NB4 (cell line): ENCODE data around the gene INHBC.

ENCODE experiments used
- DNase-seq: peaks from one replicate; pipeline ENCODE4 v3.0.0; 2010; ENCODE audit warnings: low read depth
- H3K4me3 ChIP-seq: one replicate; pipeline ENCODE4 v1.5.1; 2011; ENCODE audit warnings: mild to moderate bottlenecking, low read depth, low read length, moderate library complexity
- MYC ChIP-seq: IDR thresholded peaks from 2 replicates; pipeline ENCODE4 v1.6.1; 2011; ENCODE audit warnings: low read depth, low read length
- POLR2A ChIP-seq: IDR thresholded peaks from 2 replicates; pipeline ENCODE4 v1.6.1; 2011; ENCODE audit warnings: mild to moderate bottlenecking; ENCODE audit not compliant: insufficient read length; ENCODE audit errors: extremely low read depth
- TF ChIP-seq, protein P1 (sequence below): IDR thresholded peaks from 2 replicates; pipeline ENCODE4 v1.6.1; 2011; ENCODE audit warnings: low read depth, low read length
- TF ChIP-seq, protein P2 (sequence below): IDR thresholded peaks from one replicate; pipeline ENCODE4 v1.5.1; 2012; ENCODE audit warnings: low read depth, low read length

The INHBC gene

DNA sequence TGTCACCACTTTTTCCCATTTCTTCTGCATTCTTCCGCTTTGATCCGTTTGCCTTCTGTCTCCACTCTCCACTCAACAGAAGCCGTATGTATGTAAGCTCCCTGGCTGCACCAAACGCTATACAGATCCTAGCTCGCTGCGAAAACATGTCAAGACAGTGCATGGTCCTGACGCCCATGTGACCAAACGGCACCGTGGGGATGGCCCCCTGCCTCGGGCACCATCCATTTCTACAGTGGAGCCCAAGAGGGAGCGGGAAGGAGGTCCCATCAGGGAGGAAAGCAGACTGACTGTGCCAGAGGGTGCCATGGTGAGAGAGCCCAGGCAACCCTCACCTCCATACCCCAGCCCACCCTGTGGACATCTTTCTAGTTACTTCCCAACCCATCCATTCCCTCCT, 33.3 kb downstream of the INHBC start:
- no peak for DNase-seq
- TF ChIP-seq POLR2A (no peak), MYC (no peak)
- TF ChIP-seq, protein P1, sequence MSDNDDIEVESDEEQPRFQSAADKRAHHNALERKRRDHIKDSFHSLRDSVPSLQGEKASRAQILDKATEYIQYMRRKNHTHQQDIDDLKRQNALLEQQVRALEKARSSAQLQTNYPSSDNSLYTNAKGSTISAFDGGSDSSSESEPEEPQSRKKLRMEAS = no peak
- TF ChIP-seq, protein P2, sequence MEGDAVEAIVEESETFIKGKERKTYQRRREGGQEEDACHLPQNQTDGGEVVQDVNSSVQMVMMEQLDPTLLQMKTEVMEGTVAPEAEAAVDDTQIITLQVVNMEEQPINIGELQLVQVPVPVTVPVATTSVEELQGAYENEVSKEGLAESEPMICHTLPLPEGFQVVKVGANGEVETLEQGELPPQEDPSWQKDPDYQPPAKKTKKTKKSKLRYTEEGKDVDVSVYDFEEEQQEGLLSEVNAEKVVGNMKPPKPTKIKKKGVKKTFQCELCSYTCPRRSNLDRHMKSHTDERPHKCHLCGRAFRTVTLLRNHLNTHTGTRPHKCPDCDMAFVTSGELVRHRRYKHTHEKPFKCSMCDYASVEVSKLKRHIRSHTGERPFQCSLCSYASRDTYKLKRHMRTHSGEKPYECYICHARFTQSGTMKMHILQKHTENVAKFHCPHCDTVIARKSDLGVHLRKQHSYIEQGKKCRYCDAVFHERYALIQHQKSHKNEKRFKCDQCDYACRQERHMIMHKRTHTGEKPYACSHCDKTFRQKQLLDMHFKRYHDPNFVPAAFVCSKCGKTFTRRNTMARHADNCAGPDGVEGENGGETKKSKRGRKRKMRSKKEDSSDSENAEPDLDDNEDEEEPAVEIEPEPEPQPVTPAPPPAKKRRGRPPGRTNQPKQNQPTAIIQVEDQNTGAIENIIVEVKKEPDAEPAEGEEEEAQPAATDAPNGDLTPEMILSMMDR = no peak
- no peak overlapping the region for H3K4me3 ChIP-seq

DNA sequence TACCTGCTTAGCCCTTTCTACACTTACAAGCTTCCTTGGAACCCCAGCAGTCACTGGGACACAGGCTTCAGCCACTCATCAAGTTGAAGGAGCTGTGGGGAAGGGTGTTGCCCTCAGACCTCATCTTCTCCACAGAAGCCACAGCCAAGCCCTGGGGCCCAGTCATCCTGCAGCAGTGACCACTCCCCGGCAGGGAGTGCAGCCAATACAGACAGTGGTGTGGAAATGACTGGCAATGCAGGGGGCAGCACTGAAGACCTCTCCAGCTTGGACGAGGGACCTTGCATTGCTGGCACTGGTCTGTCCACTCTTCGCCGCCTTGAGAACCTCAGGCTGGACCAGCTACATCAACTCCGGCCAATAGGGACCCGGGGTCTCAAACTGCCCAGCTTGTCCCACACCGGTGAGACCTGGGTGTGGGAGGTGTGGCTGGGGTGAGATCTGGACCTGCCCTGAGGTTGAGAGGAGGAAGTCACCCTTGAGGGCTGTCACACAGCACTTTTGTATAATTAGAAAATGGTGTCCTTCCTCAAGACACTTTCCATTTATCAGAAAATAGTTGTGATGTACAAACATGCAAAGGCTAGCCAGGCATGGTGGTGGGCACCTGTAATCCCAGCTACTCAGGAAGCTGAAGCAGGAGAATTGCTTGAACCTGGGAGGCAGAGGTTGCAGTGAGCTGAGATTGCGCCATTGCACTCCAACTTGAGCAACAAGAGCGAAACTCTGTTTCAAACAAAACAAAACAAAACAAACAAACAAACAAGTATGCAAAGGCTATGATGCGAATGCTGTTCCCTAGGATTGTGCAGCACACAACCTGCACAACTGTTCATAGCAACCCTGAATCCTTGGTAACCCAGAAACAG, 34.9 kb downstream of the INHBC start:
- TF ChIP-seq, protein P2 = no peak
- TF ChIP-seq, protein P1 = no peak
- TF ChIP-seq MYC (no peak), POLR2A (no peak)
- no peak overlapping the region for H3K4me3 ChIP-seq
- peak; percentile 51 for DNase-seq

DNA sequence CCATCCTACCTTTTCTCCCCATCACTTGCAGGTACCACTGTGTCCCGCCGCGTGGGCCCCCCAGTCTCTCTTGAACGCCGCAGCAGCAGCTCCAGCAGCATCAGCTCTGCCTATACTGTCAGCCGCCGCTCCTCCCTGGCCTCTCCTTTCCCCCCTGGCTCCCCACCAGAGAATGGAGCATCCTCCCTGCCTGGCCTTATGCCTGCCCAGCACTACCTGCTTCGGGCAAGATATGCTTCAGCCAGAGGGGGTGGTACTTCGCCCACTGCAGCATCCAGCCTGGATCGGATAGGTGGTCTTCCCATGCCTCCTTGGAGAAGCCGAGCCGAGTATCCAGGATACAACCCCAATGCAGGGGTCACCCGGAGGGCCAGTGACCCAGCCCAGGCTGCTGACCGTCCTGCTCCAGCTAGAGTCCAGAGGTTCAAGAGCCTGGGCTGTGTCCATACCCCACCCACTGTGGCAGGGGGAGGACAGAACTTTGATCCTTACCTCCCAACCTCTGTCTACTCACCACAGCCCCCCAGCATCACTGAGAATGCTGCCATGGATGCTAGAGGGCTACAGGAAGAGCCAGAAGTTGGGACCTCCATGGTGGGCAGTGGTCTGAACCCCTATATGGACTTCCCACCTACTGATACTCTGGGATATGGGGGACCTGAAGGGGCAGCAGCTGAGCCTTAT, 35.8 kb downstream of the INHBC start:
- no peak for DNase-seq
- H3K4me3 ChIP-seq = no peak overlapping the region
- no peak for TF ChIP-seq MYC
- TF ChIP-seq, protein P2 = no peak
- TF ChIP-seq POLR2A = no peak
- TF ChIP-seq, protein P1 = no peak

DNA sequence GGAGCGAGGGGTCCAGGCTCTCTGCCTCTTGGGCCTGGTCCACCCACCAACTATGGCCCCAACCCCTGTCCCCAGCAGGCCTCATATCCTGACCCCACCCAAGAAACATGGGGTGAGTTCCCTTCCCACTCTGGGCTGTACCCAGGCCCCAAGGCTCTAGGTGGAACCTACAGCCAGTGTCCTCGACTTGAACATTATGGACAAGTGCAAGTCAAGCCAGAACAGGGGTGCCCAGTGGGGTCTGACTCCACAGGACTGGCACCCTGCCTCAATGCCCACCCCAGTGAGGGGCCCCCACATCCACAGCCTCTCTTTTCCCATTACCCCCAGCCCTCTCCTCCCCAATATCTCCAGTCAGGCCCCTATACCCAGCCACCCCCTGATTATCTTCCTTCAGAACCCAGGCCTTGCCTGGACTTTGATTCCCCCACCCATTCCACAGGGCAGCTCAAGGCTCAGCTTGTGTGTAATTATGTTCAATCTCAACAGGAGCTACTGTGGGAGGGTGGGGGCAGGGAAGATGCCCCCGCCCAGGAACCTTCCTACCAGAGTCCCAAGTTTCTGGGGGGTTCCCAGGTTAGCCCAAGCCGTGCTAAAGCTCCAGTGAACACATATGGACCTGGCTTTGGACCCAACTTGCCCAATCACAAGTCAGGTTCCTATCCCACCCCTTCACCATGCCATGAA, 36.5 kb downstream of the INHBC start:
- TF ChIP-seq POLR2A (no peak), MYC (no peak)
- TF ChIP-seq, protein P1 = no peak
- TF ChIP-seq, protein P2 = no peak
- no peak for DNase-seq
- no peak overlapping the region for H3K4me3 ChIP-seq

DNA sequence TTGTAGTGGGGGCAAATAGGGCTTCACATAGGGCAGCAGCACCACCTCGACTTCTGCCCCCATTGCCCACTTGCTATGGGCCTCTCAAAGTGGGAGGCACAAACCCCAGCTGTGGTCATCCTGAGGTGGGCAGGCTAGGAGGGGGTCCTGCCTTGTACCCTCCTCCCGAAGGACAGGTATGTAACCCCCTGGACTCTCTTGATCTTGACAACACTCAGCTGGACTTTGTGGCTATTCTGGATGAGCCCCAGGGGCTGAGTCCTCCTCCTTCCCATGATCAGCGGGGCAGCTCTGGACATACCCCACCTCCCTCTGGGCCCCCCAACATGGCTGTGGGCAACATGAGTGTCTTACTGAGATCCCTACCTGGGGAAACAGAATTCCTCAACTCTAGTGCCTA, 37.1 kb downstream of the INHBC start:
- DNase-seq = no peak
- H3K4me3 ChIP-seq = no peak overlapping the region
- TF ChIP-seq POLR2A (no peak), MYC (no peak)
- TF ChIP-seq, protein P1 = no peak
- TF ChIP-seq, protein P2 = no peak
